Cortex of kidney (tissue), 1 donor: ENCODE measurements around the gene MYBPC1.
"Not testable (repeated sequence)": the region's sequence is repeated elsewhere in the genome, so short reads cannot be mapped to it uniquely, and the experiment has no call there.

Experiments used
- DNase-seq: peaks from one replicate; lab custom pipeline; 2025; lab: John Stamatoyannopoulos, UW

MYBPC1 gene

GRCh38 chr12:101653503-101653902, 58.7 kb downstream of the MYBPC1 start:
- no peak for DNase-seq

DNA sequence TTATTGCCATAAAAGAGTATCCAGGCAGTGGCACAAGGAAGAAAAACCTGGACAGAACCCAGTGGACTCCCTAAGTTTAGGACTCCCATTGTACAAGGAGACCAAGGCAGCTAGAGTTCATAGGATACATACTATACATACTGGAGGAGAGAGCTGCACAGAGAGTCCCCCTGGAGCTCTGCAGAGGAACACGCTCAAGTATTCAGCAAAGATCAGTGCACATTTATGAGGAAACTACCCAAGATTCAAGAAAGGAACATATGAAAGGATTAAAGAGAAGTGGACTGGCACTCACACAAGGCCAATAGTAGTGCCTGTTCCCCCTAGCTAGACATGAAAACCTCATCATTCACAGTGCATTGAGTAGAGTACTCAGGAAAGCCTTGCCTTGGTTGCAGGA, 59.7 kb downstream of the MYBPC1 start:
- DNase-seq, result no peak

DNA sequence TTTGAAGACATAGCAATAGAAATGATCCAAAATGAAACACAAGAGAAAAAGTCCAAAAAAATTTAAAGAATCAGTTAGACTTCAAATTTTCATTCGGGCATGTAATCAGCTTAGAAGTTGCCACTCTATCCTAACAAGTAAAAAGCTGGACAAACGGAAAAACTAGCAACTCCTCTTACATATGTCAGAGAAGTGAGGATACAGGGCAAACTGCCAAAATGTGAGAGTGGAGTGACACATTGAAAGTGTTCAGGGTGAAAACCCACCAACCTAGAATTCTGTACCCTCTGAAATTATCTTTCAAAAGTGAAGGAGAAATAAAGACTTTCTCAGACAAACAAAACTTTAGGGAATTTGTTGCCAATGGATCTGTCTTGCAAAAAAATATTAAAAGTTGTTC, 60.6 kb downstream of the MYBPC1 start:
- no peak for DNase-seq

- not testable (repeated sequence) for DNase-seq
These were observed 65.9 kb downstream of the MYBPC1 start for GRCh38 chr12:101660662-101661061.

DNA sequence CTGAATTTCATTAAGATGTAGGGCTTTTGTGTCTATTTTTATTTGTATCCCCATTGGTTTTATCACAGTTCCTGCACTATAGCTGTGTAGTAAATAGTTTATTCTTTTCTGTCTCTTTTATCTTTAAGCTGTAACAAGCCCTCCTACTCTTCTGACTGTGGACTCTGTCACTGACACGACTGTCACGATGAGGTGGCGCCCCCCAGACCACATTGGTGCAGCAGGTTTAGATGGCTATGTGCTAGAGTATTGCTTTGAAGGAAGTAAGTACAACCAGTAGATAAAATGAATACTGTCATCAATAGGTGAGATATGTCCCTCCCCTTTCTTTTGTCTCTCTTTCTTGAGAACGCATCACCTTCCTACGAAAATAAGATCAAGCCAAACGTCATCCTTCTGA, 68.5 kb downstream of the MYBPC1 start:
- no peak for DNase-seq

DNA sequence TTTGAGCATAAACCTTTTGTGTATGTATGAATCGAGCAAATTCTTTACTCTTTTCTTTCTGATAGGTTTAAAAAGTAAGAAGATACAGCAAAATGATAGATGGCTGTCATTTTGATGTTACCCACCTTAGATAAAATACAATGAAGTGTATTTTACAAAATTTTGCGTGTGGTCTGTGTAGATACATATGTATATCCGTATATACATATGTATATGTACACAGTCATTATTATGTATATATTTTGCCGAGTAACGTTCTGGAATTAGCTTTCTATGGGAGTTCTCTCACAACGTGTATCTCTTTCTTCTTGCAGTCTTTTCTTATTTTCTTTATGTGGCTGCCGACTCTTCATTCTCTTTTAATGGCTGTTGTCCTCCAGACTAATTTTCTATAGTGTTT, 70.2 kb downstream of the MYBPC1 start:
- no peak for DNase-seq

DNA sequence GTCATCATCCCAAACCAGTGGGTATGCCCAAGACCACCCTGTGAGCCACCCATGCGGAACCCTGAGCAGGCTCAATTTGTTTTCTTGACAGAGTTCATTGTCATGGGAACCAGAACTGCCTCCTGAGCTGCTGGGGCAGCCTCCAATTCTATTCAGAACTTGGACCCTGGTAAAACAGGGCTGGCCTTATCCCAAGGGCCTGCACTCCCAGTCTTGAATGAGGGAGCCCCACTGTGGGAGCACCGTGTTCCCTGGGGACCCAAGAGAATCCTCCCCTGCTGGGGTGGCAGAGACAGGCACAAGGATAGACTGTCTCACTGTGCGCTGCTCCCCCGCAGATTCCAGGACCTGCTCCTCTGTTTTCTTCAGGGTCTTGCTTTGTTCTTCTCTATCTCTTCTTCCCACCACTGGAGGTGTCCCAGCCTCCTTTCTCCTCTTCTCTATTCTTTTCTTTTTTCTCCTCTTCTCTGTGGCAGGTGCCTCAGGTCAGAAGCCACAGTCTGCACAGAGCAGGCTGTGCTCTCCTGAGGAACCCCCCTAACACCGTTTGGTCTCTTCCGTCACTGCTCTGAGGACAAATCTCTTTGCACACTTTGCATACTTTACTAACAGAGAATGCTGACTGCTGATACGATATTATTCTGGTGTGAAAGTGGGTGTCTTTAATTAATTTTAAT, 71.4 kb downstream of the MYBPC1 start:
- DNase-seq, result no peak

DNA sequence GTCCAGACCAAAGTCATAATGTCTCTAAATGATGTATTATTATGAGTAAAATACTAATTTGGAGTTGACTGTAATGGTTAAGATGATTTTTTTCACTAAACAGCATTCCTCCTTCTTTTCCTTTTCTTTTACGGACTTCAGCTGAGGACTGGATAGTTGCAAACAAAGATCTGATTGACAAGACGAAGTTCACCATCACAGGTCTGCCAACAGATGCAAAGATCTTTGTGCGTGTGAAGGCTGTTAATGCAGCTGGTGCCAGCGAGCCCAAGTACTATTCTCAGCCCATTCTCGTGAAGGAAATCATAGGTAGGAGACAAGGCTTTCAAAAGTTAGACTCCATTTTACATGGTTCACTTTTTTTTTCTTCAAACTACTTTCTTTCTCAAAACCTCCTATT, 72.8 kb downstream of the MYBPC1 start:
- no peak for DNase-seq

- DNase-seq, result no peak
These were observed 75.4 kb downstream of the MYBPC1 start for GRCh38 chr12:101670007-101670671.

DNA sequence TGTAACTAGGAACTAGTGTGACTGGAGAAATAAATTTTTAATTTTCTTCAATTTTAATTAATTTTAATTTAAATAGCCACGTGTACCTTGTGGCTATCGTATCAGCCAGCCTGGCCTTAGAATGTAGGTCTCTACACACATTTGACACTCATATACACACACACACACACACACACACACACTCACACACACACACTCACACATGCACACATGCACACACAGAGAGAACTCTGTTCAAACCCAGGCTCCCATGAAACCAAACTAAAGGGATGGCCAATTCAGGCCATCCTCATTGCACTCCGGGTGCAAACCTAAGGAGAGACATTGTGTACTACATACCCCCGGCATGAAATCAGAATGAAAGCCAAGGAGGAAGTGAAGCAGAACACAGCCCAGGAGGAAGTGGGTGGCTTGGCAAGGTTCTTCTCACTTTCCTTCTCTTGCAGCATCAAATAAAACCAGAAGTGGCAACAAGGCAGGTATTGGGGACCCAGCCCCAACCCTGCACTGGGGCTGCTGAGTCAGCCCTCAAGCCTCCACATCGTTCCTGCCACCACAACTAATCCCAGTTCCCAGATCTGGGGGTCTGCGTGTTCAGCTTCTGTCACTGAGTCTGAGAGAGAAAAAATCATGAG, 76.5 kb downstream of the MYBPC1 start:
- no peak for DNase-seq

GRCh38 chr12:101671833-101672232, 77.1 kb downstream of the MYBPC1 start:
- no peak for DNase-seq

DNA sequence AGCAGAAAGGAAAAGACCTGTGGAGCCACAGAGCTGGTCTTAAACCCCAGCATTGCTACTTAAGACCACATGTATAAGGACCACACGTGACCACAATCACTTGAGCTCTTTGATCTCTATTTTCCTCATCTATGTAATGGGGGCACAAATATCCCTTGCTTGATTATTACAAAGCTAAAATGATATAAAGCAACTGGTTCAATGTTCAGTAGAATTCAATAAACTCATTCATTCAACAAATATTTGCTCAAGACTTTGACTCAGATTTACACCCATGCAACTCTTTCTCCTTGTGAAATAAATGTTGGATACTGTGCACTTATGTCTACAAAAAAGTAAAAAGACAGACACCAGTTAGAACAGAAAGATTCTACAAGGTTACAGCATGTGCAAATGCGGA, 80.8 kb downstream of the MYBPC1 start:
- DNase-seq, result no peak

GRCh38 chr12:101676497-101676896, 81.7 kb downstream of the MYBPC1 start:
- DNase-seq, result not testable (repeated sequence)

DNA sequence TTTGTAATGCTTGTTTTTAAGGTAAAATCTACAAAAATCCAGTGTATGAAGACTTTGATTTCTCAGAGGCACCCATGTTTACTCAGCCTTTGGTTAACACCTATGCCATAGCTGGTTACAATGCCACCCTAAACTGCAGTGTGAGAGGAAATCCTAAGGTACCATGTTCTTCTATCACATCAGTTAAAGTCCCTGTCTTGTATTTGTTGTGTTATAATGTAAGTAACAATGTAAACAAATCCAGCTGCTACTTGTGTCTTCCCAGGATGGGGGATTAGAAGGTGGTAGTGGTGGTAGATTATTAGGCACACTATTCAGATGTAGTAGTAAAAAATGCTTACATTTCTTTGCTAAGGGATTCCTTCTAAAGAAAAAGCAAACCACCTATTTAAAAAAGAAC, 83.3 kb downstream of the MYBPC1 start:
- DNase-seq, result no peak

GRCh38 chr12:101680240-101680639, 85.5 kb downstream of the MYBPC1 start:
- DNase-seq, result no peak

GRCh38 chr12:101680647-101681046, 85.9 kb downstream of the MYBPC1 start:
- no peak for DNase-seq

GRCh38 chr12:101681627-101682026, 86.9 kb downstream of the MYBPC1 start:
- not testable (repeated sequence) for DNase-seq

DNA sequence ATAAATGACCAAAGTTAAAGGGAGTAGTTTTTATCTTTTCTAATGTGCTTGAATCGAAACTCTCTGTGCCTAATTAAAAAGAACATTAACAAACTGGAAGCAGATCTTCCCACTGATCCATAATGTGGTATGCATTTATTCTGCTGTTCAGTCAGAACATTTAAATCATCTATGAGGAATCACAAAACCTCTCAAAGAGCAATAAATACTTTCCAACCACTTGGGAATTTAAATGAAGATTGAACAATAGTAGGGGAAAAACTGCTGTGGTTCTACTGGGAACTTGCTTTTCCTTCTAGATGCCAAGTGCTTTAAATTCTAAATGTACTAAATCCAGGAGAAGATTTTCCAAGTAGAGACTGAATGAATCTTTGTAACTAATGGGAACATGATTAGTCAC, 90.3 kb downstream of the MYBPC1 start:
- no peak for DNase-seq

DNA sequence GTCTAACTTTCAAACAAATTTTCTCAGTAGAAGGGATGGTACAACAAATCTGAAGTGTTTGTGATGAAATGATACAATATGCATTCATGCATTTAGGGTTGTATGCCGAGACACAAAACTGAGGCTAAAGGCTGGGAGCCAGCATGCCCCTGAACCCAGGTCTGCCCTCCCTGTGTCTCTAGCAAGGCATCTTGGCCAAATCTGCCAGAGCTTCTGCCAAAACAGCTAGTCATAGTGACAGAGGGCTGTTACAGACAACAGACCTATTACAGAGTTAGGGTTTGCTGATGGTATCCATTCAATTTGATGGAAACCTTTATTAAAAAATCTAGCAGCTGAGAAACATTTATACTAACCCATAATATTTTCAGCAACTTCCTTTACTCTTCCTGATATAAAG, 91.4 kb downstream of the MYBPC1 start:
- no peak for DNase-seq

DNA sequence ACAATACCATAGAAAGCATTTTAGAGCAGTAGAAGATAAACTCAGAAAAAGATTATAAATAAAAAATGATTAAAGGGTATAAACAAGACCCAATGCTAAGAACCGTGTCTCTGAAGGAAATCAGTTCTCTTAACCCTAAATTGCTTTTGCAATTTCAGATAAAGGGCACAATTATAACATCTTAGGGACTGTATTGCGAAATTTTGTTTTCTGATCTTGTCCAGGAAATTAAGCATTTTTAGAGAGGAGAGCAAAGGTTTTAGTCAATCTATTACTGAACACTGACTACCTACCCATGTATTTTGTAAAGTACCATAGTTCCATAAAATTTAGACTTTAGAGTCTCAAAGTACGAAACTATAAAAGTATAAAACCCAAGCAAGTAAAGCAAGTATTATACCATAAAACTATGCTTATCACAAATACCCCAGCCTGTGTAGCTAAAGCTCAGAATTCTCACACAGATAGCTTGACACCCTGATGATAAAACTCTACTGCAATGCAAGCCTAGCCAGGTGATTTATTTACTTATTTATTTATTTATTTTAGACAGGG, 95.8 kb downstream of the MYBPC1 start:
- DNase-seq, result no peak

DNA sequence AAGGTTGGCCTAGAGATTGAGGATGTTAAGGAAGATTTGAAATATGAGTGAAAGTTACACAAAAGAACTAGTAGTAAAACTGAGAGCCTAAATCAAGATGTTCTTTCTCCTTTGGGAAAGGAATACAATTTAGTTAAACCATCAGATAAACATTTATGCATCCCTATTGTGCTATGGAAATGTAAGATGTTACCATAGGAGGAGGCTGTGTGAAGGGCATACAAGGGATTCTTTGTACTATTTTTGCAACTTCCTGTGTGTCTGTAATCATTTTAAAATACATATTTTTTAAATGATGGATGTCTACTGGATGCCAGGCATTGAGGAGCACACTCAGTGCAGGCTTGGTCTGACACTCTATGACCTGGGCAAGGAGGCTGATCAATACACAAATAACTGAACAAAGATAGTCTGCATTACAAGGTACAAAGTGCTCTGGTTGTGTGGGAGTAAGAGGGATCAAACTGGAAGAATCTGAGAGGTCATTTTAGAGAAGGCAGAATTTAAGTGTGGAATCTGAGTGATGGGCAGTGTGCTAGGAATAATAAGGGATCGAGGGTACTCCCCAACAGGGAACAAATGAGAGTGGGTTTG, 96.8 kb downstream of the MYBPC1 start:
- no peak for DNase-seq

DNA sequence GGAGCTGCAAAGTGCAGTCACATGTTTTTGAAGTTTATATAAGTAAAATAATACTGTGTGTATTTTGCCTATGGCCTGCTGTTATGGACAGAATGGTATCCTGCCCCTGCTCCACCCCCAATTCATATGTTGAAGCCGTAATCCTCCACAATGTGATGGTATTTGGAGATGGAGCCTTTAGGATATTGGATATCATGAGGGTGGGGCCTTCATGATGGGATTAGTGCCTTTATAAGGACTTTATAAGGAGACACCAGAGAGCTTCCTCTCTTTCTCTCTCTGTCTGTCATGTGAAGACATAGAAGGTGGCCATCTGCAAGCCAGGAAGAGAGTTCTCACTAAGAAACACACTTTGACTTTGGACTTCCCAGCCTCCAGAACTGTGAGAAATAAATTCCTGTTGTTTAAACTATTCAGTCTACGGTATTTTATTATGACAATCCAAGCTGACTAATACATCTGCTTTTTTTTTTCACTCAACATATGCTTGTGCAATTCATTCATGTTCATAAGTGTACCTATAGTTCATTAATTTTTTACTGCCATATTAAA, 99.6 kb downstream of the MYBPC1 start:
- DNase-seq, result no peak
